Measurements from ENCODE around the gene SMPDL3A. TPM values are rescaled to one million over a fixed set of nuclear protein-coding genes. Genes with fewer than 3 reads are reported as not detected.

Gene SMPDL3A
- total and polyA plus RNA-seq, 8 donors, result 7.4 to 19.8 (median 10.6) TPM

DNA sequence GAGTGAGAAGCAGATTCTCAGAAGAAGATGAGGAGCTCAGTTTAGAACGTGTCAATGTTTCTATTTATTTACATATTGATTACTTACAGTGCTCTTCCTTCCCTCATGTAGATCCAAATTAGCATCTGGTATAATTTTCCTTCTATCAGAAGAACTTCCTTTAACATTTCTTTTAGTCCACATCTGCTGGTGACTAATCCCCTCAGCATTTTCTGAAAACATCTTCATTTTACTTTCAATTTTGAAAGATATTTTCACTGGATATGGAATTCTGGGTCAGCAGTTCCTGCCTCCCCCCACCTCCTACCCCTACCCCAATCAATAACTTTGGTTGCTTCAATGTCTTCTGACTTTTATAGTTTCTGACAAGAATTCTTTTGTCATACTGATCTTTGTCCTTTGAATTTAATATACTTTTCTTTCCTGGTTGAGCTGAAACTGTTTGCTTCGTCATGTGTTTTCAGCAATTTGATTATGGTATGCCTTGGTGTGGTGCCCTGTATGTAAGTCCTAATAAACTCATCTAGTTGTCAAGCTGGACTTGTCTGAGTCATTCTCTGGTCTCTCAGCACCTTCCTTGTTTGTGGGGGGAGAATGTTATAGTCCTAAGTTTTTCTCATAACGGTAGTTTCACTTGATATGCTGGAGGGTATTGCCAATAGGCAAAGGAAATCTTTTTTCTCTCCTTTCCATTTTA is 57.0 kb downstream of the SMPDL3A start:
- H3K36me3 ChIP-seq, result no peaks in the 10 kb centered on the region
- no peak overlapping the region for H3K27ac ChIP-seq
- H3K9me3 ChIP-seq, result no peaks in the 10 kb centered on the region
- no peak overlapping the region for H3K4me3 ChIP-seq
- DNase-seq, result no peak
- peak in 1 of 4 donors; percentile 38 for ATAC-seq
- 55 to 65% methylated on average over 3 of the region's 3 CpGs for WGBS, 2 donors
- intact Hi-C loops (cut with DNase I), result no loop called here
- TF ChIP-seq, protein P1, sequence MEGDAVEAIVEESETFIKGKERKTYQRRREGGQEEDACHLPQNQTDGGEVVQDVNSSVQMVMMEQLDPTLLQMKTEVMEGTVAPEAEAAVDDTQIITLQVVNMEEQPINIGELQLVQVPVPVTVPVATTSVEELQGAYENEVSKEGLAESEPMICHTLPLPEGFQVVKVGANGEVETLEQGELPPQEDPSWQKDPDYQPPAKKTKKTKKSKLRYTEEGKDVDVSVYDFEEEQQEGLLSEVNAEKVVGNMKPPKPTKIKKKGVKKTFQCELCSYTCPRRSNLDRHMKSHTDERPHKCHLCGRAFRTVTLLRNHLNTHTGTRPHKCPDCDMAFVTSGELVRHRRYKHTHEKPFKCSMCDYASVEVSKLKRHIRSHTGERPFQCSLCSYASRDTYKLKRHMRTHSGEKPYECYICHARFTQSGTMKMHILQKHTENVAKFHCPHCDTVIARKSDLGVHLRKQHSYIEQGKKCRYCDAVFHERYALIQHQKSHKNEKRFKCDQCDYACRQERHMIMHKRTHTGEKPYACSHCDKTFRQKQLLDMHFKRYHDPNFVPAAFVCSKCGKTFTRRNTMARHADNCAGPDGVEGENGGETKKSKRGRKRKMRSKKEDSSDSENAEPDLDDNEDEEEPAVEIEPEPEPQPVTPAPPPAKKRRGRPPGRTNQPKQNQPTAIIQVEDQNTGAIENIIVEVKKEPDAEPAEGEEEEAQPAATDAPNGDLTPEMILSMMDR (IDR thresholded peaks at IDR 0.05), result no peak
- peak; percentile 9 for FAIRE-seq
- no peaks in the 10 kb centered on the region for H3K4me1 ChIP-seq
- no peaks in the 10 kb centered on the region for H3K27me3 ChIP-seq

GRCh38 chr6:122853259-122853995 is 64.4 kb downstream of the SMPDL3A start:
- no peak for DNase-seq
- Histone ChIP-seq H3K4me3 (no peak overlapping the region), H3K27me3 (no peaks in the 10 kb centered on the region), H3K4me1 (no peaks in the 10 kb centered on the region), H3K27ac (no peak overlapping the region), H3K9me3 (no peaks in the 10 kb centered on the region), H3K36me3 (no peaks in the 10 kb centered on the region)
- TF ChIP-seq, protein P1 (IDR thresholded peaks at IDR 0.05), result no peak
- intact Hi-C loops (cut with DNase I), result no loop called here
- no peak for FAIRE-seq
- ATAC-seq, result no peak
- 72 to 73% methylated on average over 6 of the region's 6 CpGs for WGBS, 2 donors

Other genes starting within 250 kb of the SMPDL3A start
- 1 to 10 TPM; 1.2 to 7.3 (median 4.5) TPM for gene PKIB, start 178.9 kb upstream of the SMPDL3A start, total RNA-seq
- gene PKIB, start 178.9 kb upstream of the SMPDL3A start, polyA plus RNA-seq, result 10 to 100 TPM in 1 of 2 donors, 1 to 10 TPM in 1; 5.2 to 21.1 TPM
- not detected for gene FABP7, start 9.5 kb upstream of the SMPDL3A start, total RNA-seq
- not detected for gene FABP7, start 9.5 kb upstream of the SMPDL3A start, polyA plus RNA-seq
- gene CLVS2, start 207.0 kb downstream of the SMPDL3A start, total RNA-seq, result under 1 TPM in 2 of 6 donors, not detected in 4; 0.03 to 0.06 TPM
- gene CLVS2, start 207.0 kb downstream of the SMPDL3A start, polyA plus RNA-seq, result under 1 TPM; under 0.01 to 0.02 TPM

All from pancreas (tissue), 10 donors.